ENCODE measurements around the gene LBR.
"Not testable (repeated sequence)": the region's sequence is repeated elsewhere in the genome, so short reads cannot be mapped to it uniquely, and the experiment has no call there.

Gene LBR

DNA sequence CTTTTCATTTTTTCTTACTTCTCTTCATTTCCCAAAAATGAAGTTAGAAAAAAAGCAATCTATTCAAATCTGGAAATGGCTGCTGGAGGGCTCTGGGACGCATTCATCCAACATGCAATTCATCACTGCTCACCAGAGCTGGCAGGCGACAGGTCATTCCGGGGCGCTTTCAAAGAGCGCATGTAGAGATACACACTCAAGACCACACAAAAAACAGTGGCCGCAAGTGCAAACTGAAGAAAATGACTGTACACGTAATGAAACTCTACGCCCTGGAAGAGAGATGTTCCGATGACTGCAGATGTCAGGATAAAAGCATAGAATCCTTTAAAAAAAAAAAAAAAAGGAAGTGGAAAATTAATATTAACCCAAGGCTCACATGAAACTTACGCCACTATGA lies 15.5 kb downstream of the LBR start:
- no peak for TF ChIP-seq POLR2A (IDR thresholded peaks at IDR 0.05; ENCODE audit: low read depth, low read length)
- FAIRE-seq = no peak
- no peak for DNase-seq (ENCODE audit: insufficient read length, low spot score)

- FAIRE-seq = no peak
- no peak for TF ChIP-seq POLR2A (IDR thresholded peaks at IDR 0.05; ENCODE audit: low read depth, low read length)
- no peak for DNase-seq (ENCODE audit: insufficient read length, low spot score)
Observed at GRCh38 chr1:225410036-225410435, 17.8 kb downstream of the LBR start.

DNA sequence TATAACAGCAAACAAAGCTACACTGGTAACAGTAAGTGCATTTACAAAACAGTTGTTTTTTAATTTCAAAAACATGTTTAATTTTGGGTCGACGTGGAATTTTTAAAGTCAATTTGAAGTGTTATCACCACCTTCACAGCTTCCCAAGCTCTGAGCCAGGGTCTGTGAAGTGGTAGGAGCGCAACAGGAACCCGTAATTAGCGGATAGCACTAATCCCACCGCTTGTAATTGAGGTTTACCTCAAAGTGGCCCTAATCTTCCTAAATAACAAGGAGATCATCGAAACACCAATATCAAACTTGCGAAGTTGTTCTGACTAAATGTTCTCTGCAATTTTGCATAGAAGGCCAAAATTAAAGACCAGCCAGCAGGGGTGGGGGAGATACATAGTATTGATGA lies 18.8 kb downstream of the LBR start:
- no peak for DNase-seq (ENCODE audit: insufficient read length, low spot score)
- TF ChIP-seq POLR2A (IDR thresholded peaks at IDR 0.05; ENCODE audit: low read depth, low read length) = no peak
- no peak for FAIRE-seq

GRCh38 chr1:225408249-225408648 lies 19.6 kb downstream of the LBR start:
- no peak for TF ChIP-seq POLR2A (IDR thresholded peaks at IDR 0.05; ENCODE audit: low read depth, low read length)
- DNase-seq (ENCODE audit: insufficient read length, low spot score) (no peak), FAIRE-seq (no peak)

DNA sequence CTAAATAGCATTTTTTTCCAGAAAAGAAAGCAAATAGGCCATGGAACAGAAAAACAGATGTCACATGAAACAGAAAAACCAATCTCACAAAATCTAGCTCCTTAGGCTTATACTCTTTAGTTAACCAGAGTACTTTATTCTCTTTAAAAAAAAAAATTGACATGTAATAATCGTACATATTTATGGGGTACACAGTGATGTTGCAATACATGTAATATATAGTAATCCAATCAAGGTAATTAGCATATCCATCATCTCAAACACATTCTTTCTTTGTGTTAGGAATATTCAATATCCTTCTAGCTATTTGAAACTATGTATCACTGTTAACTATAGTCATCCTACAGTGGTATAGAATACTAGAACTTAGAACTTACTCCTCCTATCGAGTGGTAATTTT lies 20.1 kb downstream of the LBR start:
- no peak for FAIRE-seq
- TF ChIP-seq POLR2A (IDR thresholded peaks at IDR 0.05; ENCODE audit: low read depth, low read length) = no peak
- no peak for DNase-seq (ENCODE audit: insufficient read length, low spot score)

DNA sequence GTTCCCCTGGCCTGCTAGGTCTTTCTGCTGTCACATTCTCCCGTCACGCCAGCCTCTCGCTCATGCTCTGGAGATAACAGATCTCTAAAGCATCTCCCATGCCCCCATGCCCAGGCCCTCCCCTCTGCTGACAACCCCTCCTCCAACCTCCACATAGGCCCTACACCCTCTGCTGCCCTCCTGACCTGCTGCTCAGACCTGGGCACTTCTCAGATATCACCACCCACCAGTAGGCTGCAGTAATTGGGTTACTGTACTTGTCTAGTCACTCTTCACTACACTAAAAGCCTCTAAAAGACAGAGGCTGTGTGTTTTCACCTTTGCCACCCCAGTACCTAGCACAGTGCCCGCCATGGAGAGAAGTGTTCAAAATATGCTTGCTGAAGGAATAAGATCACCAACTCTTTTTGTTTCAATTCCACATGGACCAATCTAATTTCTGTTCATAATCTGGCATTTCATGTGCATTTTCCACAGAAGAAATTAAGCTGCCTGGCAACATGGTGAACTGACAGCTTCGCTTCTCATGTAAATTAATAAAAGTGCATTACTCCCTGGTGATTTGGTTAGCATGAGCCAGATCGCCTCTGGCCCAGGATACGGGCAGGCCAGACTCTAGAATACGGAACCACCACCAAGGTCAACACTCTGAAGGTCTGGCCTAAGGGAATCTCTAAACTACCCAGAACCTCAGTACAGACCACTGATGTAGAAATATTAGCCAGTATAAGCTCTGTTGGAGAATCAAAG lies 20.7 kb downstream of the LBR start:
- TF ChIP-seq POLR2A (IDR thresholded peaks at IDR 0.05; ENCODE audit: low read depth, low read length) = no peak
- DNase-seq (ENCODE audit: insufficient read length, low spot score) = no peak
- no peak for FAIRE-seq

DNA sequence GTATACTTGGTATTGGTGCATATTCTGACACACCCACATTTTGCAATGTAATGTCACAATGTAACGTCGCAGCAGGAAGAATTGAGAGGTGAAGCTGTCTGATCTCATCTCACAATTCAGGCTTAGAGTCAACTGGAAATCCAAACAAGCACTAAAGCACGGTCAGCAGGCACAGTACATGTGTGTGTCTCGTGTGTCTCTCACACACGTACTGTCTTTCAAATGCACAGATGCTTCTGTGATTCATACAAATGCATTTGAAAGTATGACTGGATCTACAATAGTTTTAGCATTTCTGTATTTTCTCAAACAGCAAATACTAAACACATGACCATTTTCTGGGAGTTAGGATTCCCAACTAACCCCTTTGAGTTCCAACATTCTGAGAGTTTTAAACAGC lies 26.9 kb downstream of the LBR start:
- DNase-seq (ENCODE audit: insufficient read length, low spot score) (no peak), FAIRE-seq (no peak)
- TF ChIP-seq POLR2A (IDR thresholded peaks at IDR 0.05; ENCODE audit: low read depth, low read length) = no peak

GRCh38 chr1:225396357-225396756 lies 31.5 kb downstream of the LBR start:
- no peak for FAIRE-seq
- TF ChIP-seq POLR2A (IDR thresholded peaks at IDR 0.05; ENCODE audit: low read depth, low read length) = no peak
- DNase-seq (ENCODE audit: insufficient read length, low spot score) = no peak

DNA sequence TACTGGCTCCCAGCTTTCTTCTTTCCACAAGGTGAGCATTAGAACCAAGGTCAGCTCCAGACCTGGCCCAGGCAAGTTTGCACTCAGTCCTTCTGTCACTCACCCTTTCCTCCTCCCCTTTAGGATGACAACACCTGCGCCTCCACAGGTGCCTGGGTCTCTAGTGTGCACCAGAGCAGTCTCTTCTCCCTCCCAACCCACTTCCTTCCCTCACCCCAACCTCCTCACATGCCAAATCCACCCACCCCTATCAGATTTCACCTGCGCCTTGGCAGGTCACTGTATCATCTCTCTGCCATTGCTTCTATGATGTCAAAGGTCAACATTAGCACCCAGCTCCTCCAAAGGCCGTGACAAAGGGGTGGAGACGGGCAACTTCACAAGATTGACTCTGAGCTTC lies 38.0 kb downstream of the LBR start:
- DNase-seq (ENCODE audit: insufficient read length, low spot score) (no peak), FAIRE-seq (no peak)
- TF ChIP-seq POLR2A (IDR thresholded peaks at IDR 0.05; ENCODE audit: low read depth, low read length) = no peak

GRCh38 chr1:225388372-225388771 lies 39.5 kb downstream of the LBR start:
- DNase-seq (ENCODE audit: insufficient read length, low spot score) = no peak
- TF ChIP-seq POLR2A (IDR thresholded peaks at IDR 0.05; ENCODE audit: low read depth, low read length) = no peak
- FAIRE-seq = no peak

DNA sequence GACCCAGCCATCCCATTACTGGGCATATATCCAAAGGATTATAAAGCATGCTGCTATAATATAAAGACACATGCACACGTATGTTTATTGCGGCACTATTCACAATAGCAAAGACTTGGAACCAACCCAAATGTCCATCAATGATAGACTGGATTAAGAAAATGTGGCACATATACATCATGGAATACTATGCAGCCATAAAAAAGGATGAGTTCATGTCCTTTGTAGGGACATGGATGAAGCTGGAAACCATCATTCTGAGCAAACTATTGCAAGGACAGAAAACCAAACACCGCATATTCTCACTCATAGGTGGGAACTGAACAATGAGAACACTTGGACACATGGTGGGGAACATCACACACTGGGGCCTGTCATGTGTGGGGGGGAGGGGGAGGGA lies 41.0 kb downstream of the LBR start:
- FAIRE-seq; DNase-seq (ENCODE audit: insufficient read length, low spot score): not testable (repeated sequence)

GRCh38 chr1:225380691-225381090 lies 47.1 kb downstream of the LBR start:
- FAIRE-seq (no peak), DNase-seq (ENCODE audit: insufficient read length, low spot score) (no peak)
- TF ChIP-seq POLR2A (IDR thresholded peaks at IDR 0.05; ENCODE audit: low read depth, low read length) = no peak

DNA sequence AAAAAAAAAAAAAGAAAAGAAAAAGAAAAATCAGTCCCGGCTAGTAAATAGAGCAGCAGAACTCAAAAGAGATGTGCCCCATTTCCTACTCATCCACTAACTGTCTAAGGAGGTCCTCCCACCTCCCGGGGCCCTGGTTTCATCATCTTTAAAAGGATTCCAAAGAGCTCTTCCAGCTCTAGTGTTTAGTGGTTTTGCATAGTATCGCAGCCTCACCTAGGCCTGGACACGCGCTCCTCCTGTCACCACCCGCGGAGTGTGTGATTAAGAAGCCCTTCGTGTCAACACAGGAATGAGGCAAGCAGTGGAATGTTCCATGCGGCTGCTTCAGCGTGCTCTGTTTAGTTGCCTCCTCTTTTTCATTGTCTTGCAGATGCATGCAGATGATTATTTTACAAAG lies 49.0 kb downstream of the LBR start:
- DNase-seq (ENCODE audit: insufficient read length, low spot score) = no peak
- FAIRE-seq = no peak
- TF ChIP-seq POLR2A (IDR thresholded peaks at IDR 0.05; ENCODE audit: low read depth, low read length) = no peak

- DNase-seq (ENCODE audit: insufficient read length, low spot score) (no peak), FAIRE-seq (no peak)
- TF ChIP-seq POLR2A (IDR thresholded peaks at IDR 0.05; ENCODE audit: low read depth, low read length) = no peak
Observed at GRCh38 chr1:225374996-225375395, 52.8 kb downstream of the LBR start.

- DNase-seq (ENCODE audit: insufficient read length, low spot score) (no peak), FAIRE-seq (no peak)
- TF ChIP-seq POLR2A (IDR thresholded peaks at IDR 0.05; ENCODE audit: low read depth, low read length) = no peak
Observed at GRCh38 chr1:225373155-225373554, 54.7 kb downstream of the LBR start.

Measured in H54 (cell line).